SK-N-MC (cell line): ENCODE data around the gene PON2.
A peak's percentile ranks its signal among the peaks of the same experiment; 100 is the strongest.

ENCODE experiments used
- EZH2 ChIP-seq: fragments of 200-600 bp; sonication (generic); IDR thresholded peaks from one replicate; pipeline ENCODE4 v1.6.1; 2017; ENCODE audit warnings: antibody characterized with exemption
- POLR2AphosphoS5 ChIP-seq: IDR thresholded peaks from 2 replicates; pipeline ENCODE4 v1.6.1; 2012; ENCODE audit warnings: mild to moderate bottlenecking, low read depth, low read length, borderline replicate concordance

DNA sequence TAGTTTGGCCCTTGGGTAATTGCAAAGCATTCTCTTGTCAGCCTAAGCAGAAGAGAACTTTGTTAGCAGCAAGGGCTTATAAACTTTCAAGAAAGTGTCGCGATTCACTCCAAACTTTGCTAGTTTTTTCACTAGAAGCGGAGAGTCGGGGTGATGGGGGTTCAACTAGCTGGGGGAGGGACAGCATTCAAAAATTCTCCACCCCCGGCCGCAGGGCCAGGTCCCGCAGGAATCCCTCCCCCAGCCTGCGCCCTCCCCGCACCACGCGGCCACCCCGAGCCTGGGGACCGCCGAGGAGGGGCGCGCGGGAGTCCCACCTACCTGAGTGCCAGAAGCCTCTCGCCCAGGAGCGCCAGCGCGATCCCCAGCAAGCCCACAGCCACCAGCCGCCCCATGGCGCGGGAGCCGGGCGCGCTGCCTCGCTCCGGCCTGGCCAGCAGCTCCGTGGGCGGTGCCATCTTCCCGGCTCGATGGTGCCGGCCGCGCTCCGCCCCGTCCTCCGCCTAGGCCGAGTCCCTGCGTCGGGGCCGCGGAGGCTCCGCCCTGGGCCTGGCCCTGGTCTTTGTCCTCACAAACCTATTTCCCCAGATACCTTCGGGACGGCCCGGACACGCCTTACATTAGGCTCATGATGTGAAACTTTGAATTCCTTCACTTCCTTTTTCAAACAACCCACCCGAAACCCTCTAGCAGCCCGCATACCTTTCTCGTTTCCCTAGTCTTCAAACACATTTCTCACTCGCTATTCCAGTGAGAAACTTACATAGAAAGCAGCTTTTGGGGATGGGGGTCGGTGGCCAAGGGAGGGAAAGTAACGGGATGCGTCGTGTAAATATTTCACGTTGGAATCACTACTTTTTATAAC lies at the start of gene PON2:
- no peak for TF ChIP-seq EZH2
- TF ChIP-seq POLR2AphosphoS5, result peak; percentile 73; the same call in 1 of the 2 replicates
